Uterine smooth muscle cell (primary cell): Measurements from ENCODE around the gene UBALD1. TPM values are rescaled to one million over a fixed set of nuclear protein-coding genes. Genes with fewer than 3 reads are reported as not detected.

Source experiments
- total RNA-seq: library from RNA; depleted of rRNA; stranded (reverse); fragments of >200 nt; gene quantifications from 2 replicates; pipeline ENCODE4 v1.2.3, GENCODE V29; 2014

The UBALD1 gene
- 11.0 and 11.1 TPM in 2 replicates for total RNA-seq

DNA sequence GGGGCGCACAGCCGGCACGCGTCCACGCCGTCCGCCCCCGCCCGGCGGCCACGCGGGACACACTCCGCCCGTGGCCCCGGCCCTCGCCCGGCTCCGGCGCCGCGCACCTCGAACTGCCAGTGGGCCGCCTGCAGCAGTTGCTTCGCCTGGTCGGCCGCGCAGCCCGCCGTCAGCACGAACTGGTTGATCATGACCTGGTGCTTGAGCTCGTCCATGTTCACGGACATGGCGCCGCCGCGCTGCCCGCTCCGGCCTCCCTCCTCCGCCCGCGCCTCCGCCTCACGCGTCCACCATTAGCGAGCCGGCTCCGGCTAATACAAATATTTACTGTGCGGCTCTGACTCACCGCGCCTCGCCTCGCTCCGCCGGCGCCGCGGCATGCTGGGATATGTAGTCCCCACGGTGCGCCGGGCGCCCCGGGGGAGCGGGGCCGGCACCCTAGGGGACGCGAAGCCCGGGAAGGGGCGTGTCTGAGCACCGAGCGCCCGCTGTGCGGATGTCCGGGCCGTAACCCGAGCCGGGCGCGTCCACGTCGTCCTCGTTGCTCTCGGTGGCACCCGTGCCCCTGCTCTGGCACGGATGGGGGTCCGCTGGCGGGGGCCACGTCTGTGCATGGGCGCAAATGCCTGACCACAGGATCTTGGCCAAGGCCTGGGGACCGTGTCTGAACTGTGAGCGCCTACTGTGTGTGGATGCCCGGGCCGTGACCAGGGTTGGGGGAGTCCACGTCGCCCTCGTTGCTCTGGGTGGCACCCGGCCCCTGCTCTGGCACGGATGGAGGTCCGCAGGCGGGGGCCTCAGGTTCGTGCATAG lies at the start of gene UBALD1:
Gene UBALD1, minus strand, starts transcription at position 318 of the 813 bp plus-strand sequence. Its CDS starts 91 bp downstream, at position 227.

DNA sequence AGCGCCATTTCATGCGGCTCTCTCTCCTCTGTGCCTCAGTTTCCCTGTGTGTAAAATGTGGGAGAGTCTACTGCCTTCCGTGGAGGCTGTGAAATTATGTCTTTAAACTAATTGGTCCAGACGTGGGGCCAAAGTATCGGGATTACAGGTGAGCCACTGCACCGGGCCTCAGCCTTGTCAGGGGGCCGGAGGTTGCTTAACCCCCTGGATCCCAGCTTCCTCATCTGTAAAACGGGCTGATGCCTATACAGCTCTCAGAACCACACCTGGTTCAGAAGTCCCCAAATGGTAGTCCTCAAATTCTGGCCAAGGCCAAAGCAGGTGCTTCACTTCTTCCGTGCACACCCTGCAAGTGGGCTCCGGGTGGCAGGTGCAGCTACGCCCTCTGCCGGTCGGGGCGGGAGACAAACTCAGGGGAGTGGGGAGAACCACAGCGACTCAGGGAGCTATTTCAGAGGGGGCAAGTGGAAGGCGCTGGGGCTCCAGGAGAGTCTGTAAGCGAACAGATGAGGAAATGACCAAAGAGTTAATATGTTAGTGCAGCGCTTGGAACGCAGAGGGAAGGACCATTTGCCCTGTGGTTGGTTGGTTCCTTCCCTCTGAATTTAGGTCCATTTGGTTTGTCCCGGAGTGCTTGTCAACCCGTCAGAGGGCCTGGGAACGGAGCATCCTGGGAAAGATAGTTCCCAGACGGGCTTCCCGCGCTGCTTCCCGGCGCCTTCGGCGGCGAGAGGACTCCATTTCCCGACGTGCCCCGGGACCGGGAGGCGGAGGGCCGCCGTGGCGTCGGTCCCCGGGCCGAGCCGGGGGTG lies 9.5 kb upstream of the UBALD1 start, which contains the start of gene MGRN1:
Gene MGRN1, plus strand, starts transcription at position 812 of the 812 bp plus-strand sequence. CDS start 135 bp downstream, outside the sequence.

Other genes starting within 250 kb of the UBALD1 start
- 94.3 and 150 TPM in 2 replicates for gene VASN, start 243.0 kb downstream of the UBALD1 start, total RNA-seq
- gene CORO7, start 198.3 kb downstream of the UBALD1 start, total RNA-seq, result 20.1 and 25.6 TPM in 2 replicates
- 70.9 and 73.8 TPM in 2 replicates for gene DNAJA3, start 189.0 kb downstream of the UBALD1 start, total RNA-seq
- 71.4 and 74.0 TPM in 2 replicates for gene NMRAL1, start 140.3 kb downstream of the UBALD1 start, total RNA-seq
- gene HMOX2, start 138.5 kb downstream of the UBALD1 start, total RNA-seq, result 40.7 and 58.1 TPM in 2 replicates
- gene CDIP1, start 76.1 kb downstream of the UBALD1 start, total RNA-seq, result 5.0 and 7.2 TPM in 2 replicates
- gene C16orf96, start 58.5 kb downstream of the UBALD1 start, total RNA-seq, result not detected in 2 replicates
- 29.2 and 34.5 TPM in 2 replicates for gene MGRN1, start 9.9 kb upstream of the UBALD1 start, total RNA-seq
- 25.4 and 31.8 TPM in 2 replicates for gene NUDT16L1, start 78.7 kb upstream of the UBALD1 start, total RNA-seq
- 28.7 and 34.0 TPM in 2 replicates for gene ANKS3, start 119.4 kb upstream of the UBALD1 start, total RNA-seq
- 0.44 and 1.4 TPM in 2 replicates for gene DNAAF8, start 119.6 kb upstream of the UBALD1 start, total RNA-seq
- gene ZNF500, start 152.3 kb upstream of the UBALD1 start, total RNA-seq, result 7.9 and 11.6 TPM in 2 replicates
- not detected in 2 replicates for gene SEPTIN12, start 173.5 kb upstream of the UBALD1 start, total RNA-seq
- gene SMIM22, start 180.5 kb upstream of the UBALD1 start, total RNA-seq, result not detected in 2 replicates
- gene ROGDI, start 187.7 kb upstream of the UBALD1 start, total RNA-seq, result 12.8 and 14.6 TPM in 2 replicates
- gene GLYR1, start 232.4 kb upstream of the UBALD1 start, total RNA-seq, result 47.8 and 62.0 TPM in 2 replicates
- 19.3 and 22.0 TPM in 2 replicates for gene UBN1, start 232.6 kb upstream of the UBALD1 start, total RNA-seq